ENCODE data around the gene ERI3. TPM values are rescaled to one million over a fixed set of nuclear protein-coding genes. Genes with fewer than 3 reads are reported as not detected.

Gene ERI3
- total and polyA plus RNA-seq, 10 of the 15 experiments (the other 5 are each of a cell fraction or from before 2014, with no cell fraction given), result 20.6 to 90.4 (median 41.2) TPM

- no peak for TF ChIP-seq RCOR1 (conservative IDR thresholded peaks at IDR 0.05; ENCODE audit: low read depth, low read length)
- Histone ChIP-seq H3K27ac (ENCODE audit: control insufficient read depth, insufficient read depth) (no peak overlapping the region), H3K79me2 (ENCODE audit: control insufficient read depth, insufficient read depth, low read length) (no peaks in the 10 kb centered on the region), H3K36me3 (ENCODE audit: control insufficient read depth in 2 of 2, insufficient read depth in 2 of 2, low read length in 1 of 2) (peaks cover 1 to 5% of the 10 kb centered on the region in 2 experiments; a peak in 3 of 4 replicates), H3K4me1 (ENCODE audit: control insufficient read depth, insufficient read depth, low read length) (no peaks in the 10 kb centered on the region), H4K20me1 (ENCODE audit: control insufficient read depth, insufficient read depth) (no peaks in the 10 kb centered on the region), H3K9ac (ENCODE audit: control insufficient read depth, insufficient read depth, low read length) (no peak overlapping the region), H3K4me3 (no peak overlapping the region), H3K4me2 (ENCODE audit: control insufficient read depth, insufficient read depth) (no peak overlapping the region), H3K27me3 (replicated peaks in 1 of 2; ENCODE audit: control insufficient read depth in 2 of 2, insufficient read depth in 2 of 2, low read length in 1 of 2) (no peaks in the 10 kb centered on the region), H3K9me3 (replicated peaks; ENCODE audit: control insufficient read depth, insufficient read depth, low read length) (no peaks in the 10 kb centered on the region), H2AFZ (ENCODE audit: control insufficient read depth, low read depth, low read length) (no peak overlapping the region)
- in situ Hi-C loops (cut with MboI), result no loop called here
- CTCF ChIA-PET, result interaction anchor here (0.5 to 1.3 kb wide), 5 partner anchors 16 to 358 kb away, joined by 3 to 4 read pairs (median 3); no protein-coding TSS in a partner anchor
- RAD21 ChIA-PET (ENCODE audit: unreplicated experiment), result no interaction called here
- SMC1A ChIA-PET (ENCODE audit: uncharacterized antibody, unreplicated experiment), result interaction anchor here (1.2 kb wide), 1 partner anchor 18 kb away, joined by 4 read pairs; no protein-coding TSS in a partner anchor
- FAIRE-seq (no peak), DNase-seq (ENCODE audit: low read depth, low spot score) (no peak), ATAC-seq (no peak)
- POLR2A ChIA-PET, result interaction anchor here (1.1 kb wide), 1 partner anchor 83 kb away, joined by 3 read pairs; no protein-coding TSS in a partner anchor
- 91% methylated on average over 5 of the region's 5 CpGs for WGBS (ENCODE audit: insufficient coverage, insufficient replicate concordance, low lambda C conversion rate, missing lambda C conversion rate)
- intact Hi-C loops (cut with micrococcal nuclease; ENCODE audit: unreplicated experiment), result no loop called here
- no TSS peak for BruUV-seq (replicated peaks)
These were observed 119.2 kb downstream of the ERI3 start for GRCh38 chr1:44235808-44236207.

DNA sequence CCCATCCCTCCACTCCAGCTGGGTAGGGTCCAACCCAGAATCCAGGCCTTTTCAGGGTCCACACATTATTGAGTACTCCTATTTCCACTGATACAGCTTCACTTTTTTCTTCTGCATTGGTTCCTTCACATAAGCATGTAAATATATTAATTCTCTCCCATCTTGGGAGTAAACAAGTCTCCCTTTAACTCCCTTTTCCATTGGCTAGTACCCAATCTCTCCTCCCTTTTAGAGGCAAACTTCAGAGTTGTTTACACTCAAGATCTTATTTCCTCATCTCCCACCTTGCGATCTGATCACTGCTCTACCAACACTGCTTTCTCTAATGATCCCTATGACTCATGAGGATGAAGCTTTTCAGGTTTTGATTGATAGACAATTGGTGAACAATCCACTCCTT, 121.5 kb downstream of the ERI3 start:
- in situ Hi-C loops (cut with MboI), result no loop called here
- Histone ChIP-seq H3K27ac (ENCODE audit: control insufficient read depth, insufficient read depth) (no peak overlapping the region), H2AFZ (ENCODE audit: control insufficient read depth, low read depth, low read length) (no peak overlapping the region), H3K4me2 (ENCODE audit: control insufficient read depth, insufficient read depth) (no peak overlapping the region), H3K79me2 (ENCODE audit: control insufficient read depth, insufficient read depth, low read length) (no peaks in the 10 kb centered on the region), H3K36me3 (ENCODE audit: control insufficient read depth in 2 of 2, insufficient read depth in 2 of 2, low read length in 1 of 2) (peaks cover 0 to 5% of the 10 kb centered on the region in 2 experiments; a peak in 1 of 4 replicates), H3K4me3 (no peak overlapping the region), H3K9me3 (replicated peaks; ENCODE audit: control insufficient read depth, insufficient read depth, low read length) (no peaks in the 10 kb centered on the region), H3K4me1 (ENCODE audit: control insufficient read depth, insufficient read depth, low read length) (no peaks in the 10 kb centered on the region), H4K20me1 (ENCODE audit: control insufficient read depth, insufficient read depth) (no peaks in the 10 kb centered on the region), H3K9ac (ENCODE audit: control insufficient read depth, insufficient read depth, low read length) (no peak overlapping the region), H3K27me3 (replicated peaks in 1 of 2; ENCODE audit: control insufficient read depth in 2 of 2, insufficient read depth in 2 of 2, low read length in 1 of 2) (no peaks in the 10 kb centered on the region)
- FAIRE-seq, result no peak
- ChIA-PET SMC1A (ENCODE audit: uncharacterized antibody, unreplicated experiment) (no interaction called here), RAD21 (ENCODE audit: unreplicated experiment) (no interaction called here), CTCF (interaction anchor here (1.7 kb wide), 2 partner anchors 15 to 21 kb away, joined by 4 to 7 read pairs; partner anchors contain the start of gene DMAP1), POLR2A (no interaction called here)
- no peak for DNase-seq (ENCODE audit: low read depth, low spot score)
- 100% methylated on average over 1 of the region's 1 CpG for WGBS (ENCODE audit: insufficient coverage, insufficient replicate concordance, low lambda C conversion rate, missing lambda C conversion rate)
- no TSS peak for BruUV-seq (replicated peaks)
- no peak for TF ChIP-seq REST (IDR thresholded peaks at IDR 0.05; ENCODE audit: low read depth, low read length)
- TF ChIP-seq ZSCAN29 (IDR thresholded peaks at IDR 0.05), result no peak
- no peak for TF ChIP-seq IRF4 (IDR thresholded peaks at IDR 0.05; ENCODE audit: low read depth, low read length)
- TF ChIP-seq KDM1A (IDR thresholded peaks at IDR 0.05; ENCODE audit: borderline replicate concordance), result no peak
- no peak for TF ChIP-seq RFX5 (IDR thresholded peaks at IDR 0.05; ENCODE audit: low read depth, low read length)
- no peak for TF ChIP-seq RELB (IDR thresholded peaks at IDR 0.05; ENCODE audit: low read depth)
- TF ChIP-seq NFIC (IDR thresholded peaks at IDR 0.05; ENCODE audit: low read depth, low read length), result no peak
- no peak for ATAC-seq
- intact Hi-C loops (cut with micrococcal nuclease; ENCODE audit: unreplicated experiment), result no loop called here

All from GM12878 (cell line).